H1 (cell line): ENCODE data around the gene RGL2. TPM values are rescaled to one million over a fixed set of nuclear protein-coding genes. Genes with fewer than 3 reads are reported as not detected.

ENCODE experiments used
- CTCF ChIA-PET: fragments of 300-600 bp; sonication (Branson Sonifier 250); formaldehyde crosslinking; loops from one replicate; lab custom pipeline; 2021; ENCODE audit not compliant: partially characterized antibody; lab: Charles Lee
- POLR2A ChIA-PET: fragments of 300-600 bp; sonication (Branson Sonifier 250); formaldehyde crosslinking; loops from one replicate; lab custom pipeline; 2021; ENCODE audit warnings: inconsistent platforms; ENCODE audit not compliant: partially characterized antibody; lab: Charles Lee
- DNase-seq, 2 experiments: peaks; one replicate each; pipeline versions ENCODE4 v3.0.0 to v3.0.0-alpha.2; 2010 to 2022; ENCODE audit warnings: low spot score in 2 of 2, low read depth in 1 of 2, mixed read lengths in 1 of 2
- FAIRE-seq: peaks from 2 replicates; lab custom pipeline; 2011; peaks lifted over from hg19 to GRCh38; lab: Jason Lieb, UNC
- H2AFZ ChIP-seq: 2 replicates; pipeline ENCODE4 v1.8.1; 2012; ENCODE audit warnings: low read length, inconsistent platforms
- H2AK5ac ChIP-seq: 2 replicates; pipeline ENCODE4 v1.6.1; 2013; ENCODE audit warnings: low read depth, low read length
- H2BK120ac ChIP-seq: replicated peaks from 2 replicates; pipeline ENCODE3; 2013; ENCODE audit warnings: low read depth, low read length, inconsistent platforms
- H2BK12ac ChIP-seq: 2 replicates; pipeline ENCODE4 v1.6.1; 2013; ENCODE audit warnings: low read depth, low read length
- H2BK15ac ChIP-seq: 2 replicates; pipeline ENCODE4 v1.6.1; 2013; ENCODE audit warnings: low read length
- H2BK20ac ChIP-seq: 2 replicates; pipeline ENCODE4 v1.6.1; 2013; ENCODE audit warnings: low read length
- H2BK5ac ChIP-seq: 2 replicates; pipeline ENCODE4 v1.6.1; 2013; ENCODE audit warnings: low read depth, low read length
- H3K14ac ChIP-seq: 2 replicates; pipeline ENCODE4 v1.6.1; 2013; ENCODE audit warnings: inconsistent platforms; ENCODE audit not compliant: insufficient read length
- H3K18ac ChIP-seq: 2 replicates; pipeline ENCODE4 v1.6.1; 2013; ENCODE audit warnings: low read length; ENCODE audit errors: extremely low read depth
- H3K23ac ChIP-seq: 2 replicates; pipeline ENCODE4 v1.6.1; 2013; ENCODE audit warnings: inconsistent platforms; ENCODE audit not compliant: insufficient read length
- H3K23me2 ChIP-seq: 2 replicates; pipeline ENCODE4 v1.6.1; 2013; ENCODE audit warnings: low read depth, low read length
- H3K27ac ChIP-seq: 2 replicates; pipeline ENCODE4 v1.6.1; 2011; ENCODE audit warnings: low read depth, low read length, inconsistent platforms
- H3K27me3 ChIP-seq, 4 experiments: replicated peaks in 1 of 4; 1 replicate in 1 of 4; 2 replicates in 3 of 4; pipeline versions ENCODE4 v1.6.1 to v1.8.1; 2011 to 2013; ENCODE audit warnings: low read length in 3 of 4, mild to moderate bottlenecking in 3 of 4, inconsistent platforms in 2 of 4, mixed read lengths in 2 of 4, moderate library complexity in 1 of 4; ENCODE audit not compliant: control insufficient read depth in 3 of 4, insufficient read depth in 3 of 4; ENCODE audit errors: extremely low read depth in 1 of 4
- H3K36me3 ChIP-seq, 4 experiments: 2 replicates each; pipeline versions ENCODE4 v1.6.1 to v1.8.1; 2011 to 2013; ENCODE audit warnings: mild to moderate bottlenecking in 4 of 4, low read length in 3 of 4, moderate library complexity in 2 of 4, control low read depth in 1 of 4, inconsistent platforms in 1 of 4; ENCODE audit not compliant: insufficient read depth in 4 of 4, control insufficient read depth in 2 of 4
- H3K4ac ChIP-seq: replicated peaks from 2 replicates; pipeline ENCODE3; 2013; ENCODE audit warnings: low read length, low read depth, mixed read lengths, inconsistent platforms; ENCODE audit not compliant: insufficient read length
- H3K4me1 ChIP-seq, 4 experiments: replicated peaks in 1 of 4; 1 replicate in 1 of 4; 2 replicates in 3 of 4; pipeline versions ENCODE4 v1.6.1 to v1.8.1; 2011 to 2013; ENCODE audit warnings: low read length in 3 of 4, inconsistent platforms in 2 of 4, mixed read lengths in 1 of 4; ENCODE audit not compliant: insufficient read depth in 4 of 4, control insufficient read depth in 3 of 4
- H3K4me2 ChIP-seq, 2 experiments: 2 replicates each; pipeline versions ENCODE4 v1.6.1 to v1.8.1; 2011 to 2013; ENCODE audit warnings: low read depth in 2 of 2, low read length in 2 of 2, control low read depth in 1 of 2, inconsistent platforms in 1 of 2, mild to moderate bottlenecking in 1 of 2; ENCODE audit not compliant: insufficient read depth in 1 of 2
- H3K4me3 ChIP-seq, 4 experiments: fragments of 200-600, 300-600 bp in 1 of 4; sonication (generic), shearing (Covaris generic), sonication (Bioruptor Twin) in 1 of 4; 2 replicates each; pipeline versions ENCODE4 v1.5.1 to v1.8.1; 2011 to 2016; ENCODE audit warnings: low read length in 4 of 4, low read depth in 3 of 4, control low read depth in 2 of 4, inconsistent platforms in 2 of 4, mild to moderate bottlenecking in 2 of 4, mixed read lengths in 1 of 4, moderate library complexity in 1 of 4; ENCODE audit not compliant: insufficient read depth in 2 of 4; ENCODE audit errors: extremely low read depth in 1 of 4
- H3K56ac ChIP-seq: replicated peaks from 2 replicates; pipeline ENCODE3; 2013; ENCODE audit warnings: low read depth, mild to moderate bottlenecking, mixed read lengths, low read length, inconsistent platforms; ENCODE audit not compliant: insufficient read length
- H3K79me1 ChIP-seq: 2 replicates; pipeline ENCODE4 v1.6.1; 2013; ENCODE audit warnings: low read depth, low read length, control low read depth
- H3K79me2 ChIP-seq, 2 experiments: 2 replicates each; pipeline versions ENCODE4 v1.6.1 to v1.8.1; 2012 to 2013; ENCODE audit warnings: low read length in 2 of 2, mild to moderate bottlenecking in 2 of 2, inconsistent platforms in 1 of 2; ENCODE audit not compliant: insufficient read depth in 2 of 2, control insufficient read depth in 1 of 2
- H3K9ac ChIP-seq, 4 experiments: replicated peaks in 1 of 4; 1 replicate in 1 of 4; 2 replicates in 3 of 4; pipeline versions ENCODE4 v1.6.1 to v1.8.1; 2011 to 2013; ENCODE audit warnings: low read depth in 3 of 4, low read length in 3 of 4, control low read depth in 2 of 4, mild to moderate bottlenecking in 2 of 4, moderate library complexity in 2 of 4, inconsistent platforms in 1 of 4; ENCODE audit errors: extremely low read depth in 1 of 4
- H3K9me3 ChIP-seq, 2 experiments: 2 replicates each; pipeline versions ENCODE4 v1.6.1 to v1.8.1; 2012 to 2013; ENCODE audit warnings: mild to moderate bottlenecking in 2 of 2, moderate library complexity in 2 of 2, control low read depth in 1 of 2, inconsistent platforms in 1 of 2, low read depth in 1 of 2, low read length in 1 of 2, mixed read lengths in 1 of 2; ENCODE audit not compliant: insufficient read depth in 2 of 2
- H4K20me1 ChIP-seq, 2 experiments: replicated peaks in 1 of 2; 2 replicates each; pipeline versions ENCODE3 to v1.8.1; 2011 to 2013; ENCODE audit warnings: inconsistent platforms in 2 of 2, low read length in 2 of 2, mild to moderate bottlenecking in 1 of 2; ENCODE audit not compliant: insufficient read depth in 2 of 2, control insufficient read depth in 1 of 2
- H4K5ac ChIP-seq: 2 replicates; pipeline ENCODE4 v1.6.1; 2013; ENCODE audit warnings: low read length, low read depth, mixed read lengths, inconsistent platforms; ENCODE audit not compliant: insufficient read length
- H4K8ac ChIP-seq: 2 replicates; pipeline ENCODE4 v1.8.0; 2013; ENCODE audit warnings: mild to moderate bottlenecking, moderate library complexity, low read length, inconsistent platforms; ENCODE audit not compliant: insufficient read depth; ENCODE audit errors: extremely low read depth
- H4K91ac ChIP-seq: replicated peaks from 2 replicates; pipeline ENCODE3; 2013; ENCODE audit warnings: low read length, mixed read lengths, inconsistent platforms; ENCODE audit not compliant: insufficient read length
- BRCA1 ChIP-seq: IDR thresholded peaks from 2 replicates; pipeline ENCODE4 v1.6.1; 2012; ENCODE audit warnings: low read depth, low read length, improper control_type of control experiment
- EP300 ChIP-seq, 2 experiments: IDR thresholded peaks; 1 replicate in 1 of 2; 2 replicates in 1 of 2; pipeline ENCODE4 v1.6.1; 2011 to 2012; ENCODE audit warnings: low read depth in 2 of 2, low read length in 2 of 2, mild to moderate bottlenecking in 2 of 2, borderline replicate concordance in 1 of 2, inconsistent platforms in 1 of 2, moderate library complexity in 1 of 2
- KDM4A ChIP-seq: IDR thresholded peaks from one replicate; pipeline ENCODE4 v1.7.1; 2012; ENCODE audit warnings: low read depth, mild to moderate bottlenecking, moderate library complexity, low read length, inconsistent platforms; ENCODE audit not compliant: severe bottlenecking
- MAFK ChIP-seq: IDR thresholded peaks from 2 replicates; pipeline ENCODE4 v1.6.1; 2012; ENCODE audit warnings: low read depth, mild to moderate bottlenecking, improper control_type of control experiment, low read length
- POU5F1 ChIP-seq: IDR thresholded peaks from 2 replicates; pipeline ENCODE4 v1.6.1; 2011; ENCODE audit warnings: low read depth, mild to moderate bottlenecking, low read length, moderate library complexity
- SP1 ChIP-seq: IDR thresholded peaks from 2 replicates; pipeline ENCODE4 v1.6.1; 2011; ENCODE audit warnings: low read depth, low read length
- SRF ChIP-seq: IDR thresholded peaks from 2 replicates; pipeline ENCODE4 v1.6.1; 2011; ENCODE audit warnings: mild to moderate bottlenecking, low read depth, low read length, moderate library complexity
- ZNF274 ChIP-seq: IDR thresholded peaks from 2 replicates; pipeline ENCODE4 v1.7.0; 2012; ENCODE audit warnings: low read length, borderline replicate concordance; ENCODE audit errors: extremely low read depth
- WGBS, 2 experiments: shearing (Covaris generic) in 1 of 2; methylation state at CpG; one replicate each; pipeline versions ENCODE4 v1.1.6 to v1.1.7; 2013 to 2015; ENCODE audit warnings: low lambda C conversion rate in 2 of 2, mixed read lengths in 2 of 2, inconsistent platforms in 1 of 2, low coverage in 1 of 2, missing lambda C conversion rate in 1 of 2; ENCODE audit not compliant: insufficient replicate concordance in 2 of 2, insufficient coverage in 1 of 2, insufficient read length in 1 of 2; ENCODE audit errors: extremely low coverage in 1 of 2, missing lambda C conversion rate in 1 of 2; 5-methylcytosine and 5-hydroxymethylcytosine counted together
- polyA plus RNA-seq, 7 experiments: library from polyadenylated mRNA; depleted of rRNA in 3 of 7; stranded (reverse) in 5 of 7; unstranded in 2 of 7; fragments of >200 nt in 5 of 7; fragments of 200-250 nt in 2 of 7; gene quantifications; 1 replicate in 5 of 7; 2 replicates in 1 of 7; 4 replicates in 1 of 7; pipeline versions ENCODE4 v1.2.1 to v1.2.3, GENCODE V29; 2011 to 2013; ENCODE audit warnings: missing spikeins in 2 of 7, mixed read lengths in 2 of 7
- total RNA-seq: library from RNA; stranded (reverse); fragmentation: NEBNext Ultra II Directional; extraction: Animal tissue kit (Norgen Biotek cat#: 25700); gene quantifications from 2 replicates; pipeline ENCODE4 v1.2.1, GENCODE V29; 2021
- TF ChIP-seq, protein P1 (sequence below): IDR thresholded peaks from 2 replicates; pipeline ENCODE4 v1.6.1; 2012; ENCODE audit warnings: low read length, inconsistent platforms

RGL2 gene
- total and polyA plus RNA-seq, 2 of the 8 experiments (the other 6 are each of a cell fraction or from before 2014, with no cell fraction given), result 58.1 to 80.3 TPM

DNA sequence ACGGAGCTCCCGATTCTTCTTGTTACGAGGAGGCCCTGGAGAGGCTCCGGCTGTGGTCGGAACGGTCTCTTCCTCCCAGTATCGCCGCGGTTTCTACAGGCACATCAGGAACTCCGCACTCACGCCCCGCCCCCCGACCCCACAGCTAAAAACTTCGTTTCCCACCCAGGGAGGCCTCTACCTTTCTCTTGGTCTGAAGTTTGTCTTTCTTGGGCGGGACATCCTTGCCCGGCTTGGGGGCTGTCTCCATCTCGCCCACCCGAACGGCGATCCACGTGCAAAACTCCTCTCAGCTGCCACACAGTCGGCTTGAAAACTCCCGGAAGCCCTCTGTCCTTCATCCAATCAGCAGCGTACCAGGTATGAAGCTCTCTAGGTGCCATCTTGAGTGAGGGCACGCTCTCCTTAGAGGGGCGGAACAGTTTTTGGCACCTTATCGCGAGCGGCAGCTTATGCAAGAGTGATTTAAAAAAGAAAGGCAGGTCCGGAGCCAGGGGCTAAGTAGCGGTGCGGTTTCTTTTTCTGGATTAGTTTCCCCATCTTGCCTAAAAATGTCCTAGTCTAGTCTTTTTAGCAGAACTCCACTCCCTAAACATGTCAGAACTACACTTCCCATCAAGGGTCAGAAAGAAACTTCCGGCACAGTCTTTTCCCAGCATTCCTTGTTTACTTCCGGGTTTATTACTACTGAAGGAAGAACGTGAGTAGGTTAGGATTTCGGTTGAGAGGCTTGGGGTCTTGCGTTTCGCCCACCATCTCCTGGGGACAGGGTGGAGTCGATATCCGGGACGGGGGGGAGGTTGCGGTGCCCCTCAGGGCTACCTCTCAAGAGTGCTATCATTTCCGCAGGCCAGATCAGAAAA lies 9.6 kb downstream of the RGL2 start, which contains the start of the genes PFDN6 and WDR46:
Gene PFDN6 (plus strand): TSS at position 681 of the 863 bp plus-strand sequence. CDS start 256 bp downstream, outside the sequence.
Gene WDR46 (minus strand): TSS at position 319 of the 863 bp plus-strand sequence. CDS start 69 bp downstream, at position 250.
- DNase-seq, result peak in 1 of 2 experiments; percentile 84
- H3K27ac ChIP-seq, result peak within 1 kb of the TSS; percentile 37; the same call in 1 of the 2 replicates
- peaks cover 0 to 5% of the 10 kb centered on the region in 2 experiments for H4K20me1 ChIP-seq
- H3K4me1 ChIP-seq, result peaks cover 0 to 11% (median 5%) of the 10 kb centered on the region in 4 experiments; a peak in 5 of 7 replicates
- H3K9ac ChIP-seq, result peak within 1 kb of the TSS; percentile 74 to 85 (median 80)
- H3K79me2 ChIP-seq, result peaks cover 4 to 31% of the 10 kb centered on the region in 2 experiments; a peak in 3 of 4 replicates
- no peak within 1 kb of the TSS for H2BK5ac ChIP-seq
- no peak within 1 kb of the TSS for H3K14ac ChIP-seq
- no peak within 1 kb of the TSS for H2BK20ac ChIP-seq
- no peak within 1 kb of the TSS for H2BK15ac ChIP-seq
- no peak within 1 kb of the TSS for H3K18ac ChIP-seq
- ChIA-PET CTCF (interaction anchor here (0.5 to 7.2 kb wide), 8 partner anchors 8 to 364 kb away, joined by 3 to 81 read pairs (median 4); partner anchors contain the start of genes B3GALT4 and RGL2), POLR2A (interaction anchor here (0.6 to 16.7 kb wide), 11 partner anchors 10 to 317 kb away, joined by 3 to 337 read pairs (median 5); partner anchors contain the start of genes B3GALT4, RGL2, RPS18 and TAPBP)
- peak within 1 kb of the TSS; percentile 21 for H3K56ac ChIP-seq
- peak within 1 kb of the TSS; percentile 74 to 97 (median 84) for H3K4me3 ChIP-seq
- peak within 1 kb of the TSS; percentile 93; the same call in 1 of the 2 replicates for H2AFZ ChIP-seq
- peaks cover 8% of the 10 kb centered on the region; the same call in 1 of the 2 replicates for H3K79me1 ChIP-seq
- no peak within 1 kb of the TSS for H2AK5ac ChIP-seq
- no peak within 1 kb of the TSS for H3K23ac ChIP-seq
- no peaks in the 10 kb centered on the region for H3K27me3 ChIP-seq
- H3K4me2 ChIP-seq, result peak within 1 kb of the TSS; percentile 76 to 92
- no peak within 1 kb of the TSS for H2BK12ac ChIP-seq
- H4K91ac ChIP-seq, result no peak within 1 kb of the TSS
- H3K9me3 ChIP-seq, result no peaks in the 10 kb centered on the region; a peak in 1 of 4 replicates
- peak within 1 kb of the TSS; percentile 48 for H4K5ac ChIP-seq
- no peak within 1 kb of the TSS for H3K4ac ChIP-seq
- H2BK120ac ChIP-seq, result no peak within 1 kb of the TSS
- peaks cover 15 to 39% (median 32%) of the 10 kb centered on the region in 4 experiments for H3K36me3 ChIP-seq
- H3K23me2 ChIP-seq, result peaks cover 8% of the 10 kb centered on the region; the same call in 1 of the 2 replicates
- peak within 1 kb of the TSS; percentile 90 for H4K8ac ChIP-seq
- FAIRE-seq, result no peak
- 1% methylated on average over 43 of the region's 43 CpGs; no CpG with 5 or more reads in 1 of the 2 experiments for WGBS, 2 experiments
- TF ChIP-seq BRCA1, result no peak
- TF ChIP-seq EP300 (IDR thresholded peaks at IDR 0.05; ENCODE audit: borderline replicate concordance in 1 of 2, low read depth in 2 of 2, low read length in 2 of 2), result no peak
- TF ChIP-seq KDM4A, result peak; percentile 91
- no peak for TF ChIP-seq ZNF274
- TF ChIP-seq POU5F1, result no peak
- no peak for TF ChIP-seq MAFK
- peak; percentile 71 for TF ChIP-seq SP1
- TF ChIP-seq SRF, result no peak
- TF ChIP-seq, protein P1, sequence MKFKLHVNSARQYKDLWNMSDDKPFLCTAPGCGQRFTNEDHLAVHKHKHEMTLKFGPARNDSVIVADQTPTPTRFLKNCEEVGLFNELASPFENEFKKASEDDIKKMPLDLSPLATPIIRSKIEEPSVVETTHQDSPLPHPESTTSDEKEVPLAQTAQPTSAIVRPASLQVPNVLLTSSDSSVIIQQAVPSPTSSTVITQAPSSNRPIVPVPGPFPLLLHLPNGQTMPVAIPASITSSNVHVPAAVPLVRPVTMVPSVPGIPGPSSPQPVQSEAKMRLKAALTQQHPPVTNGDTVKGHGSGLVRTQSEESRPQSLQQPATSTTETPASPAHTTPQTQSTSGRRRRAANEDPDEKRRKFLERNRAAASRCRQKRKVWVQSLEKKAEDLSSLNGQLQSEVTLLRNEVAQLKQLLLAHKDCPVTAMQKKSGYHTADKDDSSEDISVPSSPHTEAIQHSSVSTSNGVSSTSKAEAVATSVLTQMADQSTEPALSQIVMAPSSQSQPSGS, result no peak
